Stimulated activated CD8-positive, alpha-beta memory T cell treated with anti-CD3 and anti-CD28 coated beads, Interleukin-2, amount 100 ng/mL, for 48 hours (primary cell): ENCODE results near the gene PICK1.
"Not testable (repeated sequence)": the region's sequence is repeated elsewhere in the genome, so short reads cannot be mapped to it uniquely, and the experiment has no call there.

ENCODE experiments used
- DNase-seq, 2 donors: peaks; one replicate each; pipeline ENCODE4 v3.0.0-alpha.2; 2020; ENCODE audit warnings: low read depth in 2 of 2

Gene PICK1

GRCh38 chr22:38074181-38075104 is 17.2 kb downstream of the PICK1 start:
- no peak for DNase-seq

GRCh38 chr22:38075105-38075825 is 18.1 kb downstream of the PICK1 start:
- DNase-seq, result no peak

DNA sequence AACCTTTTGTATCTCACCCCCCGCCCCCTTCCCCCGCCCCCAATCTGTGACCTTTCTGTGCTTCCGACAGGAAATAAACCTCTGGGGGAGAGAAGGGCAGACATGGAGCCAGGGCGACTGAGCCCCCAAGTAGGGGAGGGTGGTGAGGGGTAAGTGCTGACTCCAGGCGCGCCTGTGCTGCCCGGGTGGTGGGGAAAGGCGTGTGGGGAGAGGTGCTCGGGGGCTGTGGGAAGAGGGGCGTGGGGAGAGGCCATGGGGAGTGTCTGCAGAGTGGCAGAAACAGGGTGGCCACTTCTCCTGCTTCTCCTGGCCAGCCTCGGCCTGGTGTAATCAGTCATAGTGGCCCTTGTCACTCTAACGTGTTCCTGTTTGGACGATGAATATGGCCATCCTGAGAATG is 18.8 kb downstream of the PICK1 start:
- DNase-seq, result no peak

DNA sequence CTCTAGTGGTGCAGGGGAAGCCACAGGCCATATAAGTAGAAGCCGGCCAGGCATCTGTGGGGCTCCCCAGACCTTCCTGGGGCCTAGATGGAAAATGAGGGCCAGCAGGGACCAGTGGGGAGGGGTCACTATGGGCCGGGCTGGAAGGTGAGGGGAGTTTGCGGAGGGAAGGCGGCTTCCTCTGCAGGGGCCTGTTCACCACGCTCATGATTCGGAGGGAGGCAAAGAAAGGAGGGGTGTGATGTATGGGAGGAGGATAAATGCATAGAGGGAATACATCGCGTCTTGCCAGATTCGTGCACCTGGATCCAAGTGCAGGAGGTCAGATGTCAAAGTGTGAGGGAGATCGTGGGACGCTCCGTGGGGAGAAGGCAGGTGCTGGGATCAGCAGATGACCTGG is 19.9 kb downstream of the PICK1 start:
- DNase-seq, result no peak

DNA sequence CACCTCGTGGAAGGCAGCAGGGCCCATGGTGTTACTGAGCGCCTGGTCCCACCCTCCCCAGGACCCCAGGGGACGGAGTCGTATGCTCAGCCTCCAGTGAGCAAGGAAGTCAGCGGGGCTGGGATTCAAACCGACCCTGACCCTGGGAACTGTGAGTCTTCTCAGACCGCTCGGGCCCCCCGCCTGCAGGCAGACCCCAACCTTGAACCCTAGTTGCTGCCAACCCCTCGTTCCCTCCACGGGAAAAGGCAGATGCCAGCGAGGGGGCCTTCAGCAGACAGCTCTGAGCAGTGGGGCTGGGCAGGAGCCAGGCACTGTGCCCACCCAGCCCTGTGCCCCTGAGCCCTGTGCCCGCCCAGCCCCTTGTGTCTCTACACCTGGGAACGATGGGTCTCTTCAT is 20.4 kb downstream of the PICK1 start:
- DNase-seq, result no peak

DNA sequence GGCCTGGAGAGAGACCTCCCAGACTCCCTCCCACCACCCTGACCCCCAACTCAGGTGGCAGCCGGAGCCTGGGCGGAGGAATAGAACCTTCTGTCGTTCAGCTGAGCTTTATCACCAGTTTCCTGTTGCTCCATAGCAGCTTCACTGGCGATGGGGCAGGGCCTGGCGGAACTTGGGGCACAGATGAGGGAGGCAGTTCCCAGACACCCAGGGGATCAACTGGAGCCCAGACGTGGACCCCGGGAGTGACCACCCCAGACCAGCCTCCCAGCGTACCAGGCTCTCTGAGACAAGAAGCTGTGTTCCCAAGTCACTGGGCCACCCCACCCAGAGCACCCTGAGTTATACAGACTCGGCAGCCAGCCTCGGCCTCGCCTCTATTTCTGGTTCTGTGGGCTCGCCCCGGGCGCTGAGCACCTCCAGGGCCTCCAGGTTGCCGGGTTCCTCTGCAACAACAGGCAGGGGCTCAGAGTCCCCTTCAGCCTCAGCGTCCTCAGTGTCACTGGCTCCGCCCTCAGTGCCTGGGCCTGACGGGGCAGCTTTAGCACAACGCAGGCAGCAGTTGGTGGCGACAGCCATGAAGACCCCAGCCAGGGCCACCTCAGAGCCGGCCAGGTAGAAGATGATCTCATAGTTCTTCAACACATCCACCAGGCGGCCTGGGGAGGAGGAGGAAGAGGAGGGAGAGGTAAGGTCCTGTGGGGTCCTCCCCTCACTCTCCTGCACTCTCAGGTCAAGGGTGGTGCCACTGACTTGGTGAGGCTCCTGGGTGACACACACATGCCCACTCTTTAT is 21.0 kb downstream of the PICK1 start:
- no peak for DNase-seq

DNA sequence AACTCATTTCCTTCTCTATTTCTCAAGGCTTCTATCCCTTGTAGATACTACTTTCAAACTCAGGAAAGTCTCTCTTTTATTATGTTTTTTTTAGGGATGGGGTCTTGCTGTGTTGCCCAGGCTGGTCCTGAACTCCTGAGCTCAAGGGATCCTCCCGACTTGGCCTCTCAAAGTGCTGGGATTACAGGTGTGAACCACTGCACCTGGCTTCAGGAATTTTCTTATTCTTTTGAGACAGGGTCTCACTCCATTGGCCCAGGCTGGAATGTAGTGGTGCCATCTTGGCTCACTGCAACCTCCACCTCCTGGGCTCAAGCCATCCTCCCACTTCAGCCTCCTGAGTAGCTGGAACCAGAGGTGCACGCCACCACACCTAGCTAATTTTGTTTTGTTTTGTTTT is 22.0 kb downstream of the PICK1 start:
- DNase-seq, result not testable (repeated sequence)

DNA sequence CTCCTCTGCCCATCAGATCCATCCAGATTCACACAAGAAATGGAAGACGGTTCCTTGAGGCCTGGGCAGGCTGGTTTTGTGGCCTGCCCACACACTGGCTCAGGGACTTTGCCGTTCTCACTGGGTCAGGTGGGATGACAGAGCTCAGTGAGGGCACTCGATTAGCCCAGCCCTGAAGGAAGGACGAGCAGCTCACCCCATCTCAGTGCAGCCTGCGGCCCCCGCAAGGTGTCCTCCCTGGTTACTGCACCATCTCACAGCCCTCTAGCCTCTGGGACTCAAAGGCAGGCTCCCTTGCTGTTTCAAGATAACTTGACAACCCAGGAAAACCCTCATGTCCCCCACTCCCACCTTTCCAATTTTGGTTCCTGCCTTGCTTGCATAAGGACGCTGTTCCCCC is 22.6 kb downstream of the PICK1 start:
- DNase-seq, result no peak

DNA sequence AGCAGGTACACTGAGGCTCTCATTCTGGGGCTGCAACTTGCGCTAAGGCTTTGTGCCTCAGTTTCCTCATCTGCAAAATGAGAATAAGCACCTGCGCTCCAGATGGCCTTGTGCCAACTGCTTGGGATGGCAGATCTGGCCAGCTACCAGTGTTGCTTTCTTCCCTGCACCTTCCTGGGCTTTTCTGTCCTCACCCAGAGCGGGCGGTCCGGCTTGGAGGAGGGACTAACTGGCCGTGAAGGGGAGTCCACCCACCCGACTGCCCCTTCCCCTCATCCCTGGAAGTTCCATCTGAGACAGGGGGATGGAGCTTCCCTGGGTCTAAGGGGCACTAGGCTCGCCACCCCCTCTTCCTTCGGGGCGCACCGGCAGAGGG is 23.3 kb downstream of the PICK1 start:
- no peak for DNase-seq

DNA sequence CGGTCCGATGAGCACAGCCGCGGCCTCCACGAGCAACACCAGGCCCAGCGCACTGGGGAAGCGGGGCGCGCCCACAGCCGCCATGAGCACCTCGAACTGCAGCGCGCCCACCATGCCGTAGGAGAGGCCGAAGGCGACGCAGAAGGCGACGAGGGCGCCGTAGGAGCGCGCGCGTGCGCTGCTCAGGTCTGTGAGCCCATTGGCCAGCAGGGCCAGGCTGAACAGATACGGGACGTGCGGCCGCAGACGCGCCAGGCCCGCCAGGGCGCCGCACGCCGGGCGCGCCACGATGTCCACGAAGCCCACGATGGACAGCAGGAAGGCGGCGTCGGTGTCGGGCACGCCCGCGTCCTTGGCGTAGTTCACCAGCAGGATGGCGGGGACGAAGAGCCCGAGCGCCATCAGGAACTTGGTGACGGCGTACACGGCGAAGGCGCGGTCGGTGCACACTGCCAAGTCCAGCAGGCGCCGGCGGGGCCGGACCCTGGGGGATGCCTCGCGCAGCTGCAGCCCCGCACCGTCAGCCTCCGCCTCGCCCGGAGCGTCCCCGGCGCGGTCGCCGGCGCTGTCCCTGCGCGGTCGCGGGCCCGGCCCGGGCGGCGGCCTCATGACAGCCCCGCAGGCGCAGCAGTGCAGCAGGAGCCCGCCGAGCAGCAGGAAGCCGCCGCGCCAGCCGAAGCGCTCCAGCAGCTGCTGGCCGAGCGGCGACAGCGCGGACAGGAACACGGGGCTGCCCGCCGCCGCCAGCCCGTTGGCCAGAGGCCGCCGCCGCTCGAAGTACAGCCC is 23.8 kb downstream of the PICK1 start:
- no peak for DNase-seq

DNA sequence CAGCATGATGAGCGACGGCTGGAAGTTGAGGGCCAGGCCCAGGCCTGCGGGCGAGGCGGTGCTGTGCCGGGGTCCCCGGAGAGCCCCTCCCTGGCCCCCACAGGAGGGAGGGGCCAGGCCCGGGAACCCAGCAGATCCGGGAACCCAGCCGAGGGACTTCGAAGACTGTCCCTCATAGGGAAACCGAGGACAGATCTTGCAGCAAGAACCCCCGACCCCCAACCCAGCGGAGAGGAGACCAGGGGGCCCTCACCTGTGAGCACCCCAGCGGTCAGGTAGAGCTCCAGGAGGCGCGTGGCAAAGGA is 24.4 kb downstream of the PICK1 start:
- no peak for DNase-seq

DNA sequence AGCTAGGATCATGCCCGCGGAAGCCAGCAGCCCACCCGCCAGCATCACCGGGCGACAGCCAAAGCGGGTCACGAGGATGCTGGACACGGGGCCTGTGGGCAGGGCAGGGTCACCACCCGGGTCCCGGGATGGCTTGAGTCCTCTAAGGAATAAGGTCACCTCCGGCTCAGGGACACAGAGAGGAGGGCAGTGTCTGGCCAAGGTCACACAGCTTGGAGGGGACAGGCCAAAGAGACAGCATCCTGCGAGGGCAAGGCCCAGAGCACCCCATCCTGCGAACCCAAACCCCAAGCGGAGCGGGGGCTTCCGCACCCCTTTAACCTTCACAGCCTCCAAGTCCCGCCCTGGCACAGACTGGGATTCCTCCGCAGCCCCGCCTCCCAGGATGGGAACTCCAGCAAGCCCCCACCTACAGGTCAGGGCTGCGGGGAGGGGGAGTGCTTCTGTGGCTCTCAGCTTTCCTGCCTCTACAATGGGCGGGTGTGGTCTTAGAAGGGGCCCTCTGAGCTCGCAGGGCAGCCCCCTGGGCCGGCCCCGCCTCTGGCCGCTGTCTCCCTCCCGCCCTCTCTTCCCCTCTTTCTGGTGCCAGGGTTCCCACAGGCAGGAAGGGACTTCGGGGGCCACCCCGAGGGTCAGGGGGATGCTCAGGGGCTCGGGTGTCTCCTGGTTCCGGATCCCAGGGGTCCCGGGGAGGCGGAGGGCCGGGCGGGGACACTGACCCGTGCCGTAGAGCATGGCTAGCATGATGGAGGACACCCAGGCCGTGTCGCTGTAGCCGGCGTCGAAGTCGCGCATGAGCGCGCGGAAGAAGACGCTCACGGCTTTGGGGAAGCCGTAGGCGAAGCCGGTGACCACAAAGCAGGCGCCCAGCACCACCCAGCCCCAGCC is 25.0 kb downstream of the PICK1 start:
- DNase-seq, result peak in 1 of 2 donors; percentile 9

- no peak for DNase-seq
These were observed 25.9 kb downstream of the PICK1 start for GRCh38 chr22:38082986-38083710.

- DNase-seq, result no peak
These were observed 26.9 kb downstream of the PICK1 start, which contains the start of gene SLC16A8 for GRCh38 chr22:38083931-38084631. TSS of gene SLC16A8 (minus strand) at chr22:38084184. CDS start at chr22:38082873, 1,311 bp downstream.

DNA sequence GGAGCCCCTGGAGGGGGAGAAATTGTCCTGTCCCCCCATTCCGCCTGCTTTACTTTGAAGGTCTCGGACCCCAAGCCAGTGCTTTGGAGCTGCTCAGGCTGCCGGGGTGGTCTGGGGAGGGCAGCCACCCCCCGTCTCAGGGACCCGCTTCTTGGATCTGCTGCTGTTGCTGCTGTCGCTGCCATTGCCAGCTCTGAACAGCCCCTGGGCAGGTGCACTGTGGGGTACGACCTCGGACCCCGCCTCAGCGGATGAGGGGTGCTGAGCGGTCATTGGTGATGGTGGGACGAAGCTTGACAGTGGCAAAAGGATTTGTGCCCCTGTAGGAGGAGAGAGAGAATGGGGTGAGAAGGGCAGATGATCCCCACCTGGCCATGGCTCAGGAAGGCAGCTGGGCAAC is 27.9 kb downstream of the PICK1 start:
- DNase-seq, result no peak

GRCh38 chr22:38085501-38085900 is 28.3 kb downstream of the PICK1 start:
- DNase-seq, result no peak

DNA sequence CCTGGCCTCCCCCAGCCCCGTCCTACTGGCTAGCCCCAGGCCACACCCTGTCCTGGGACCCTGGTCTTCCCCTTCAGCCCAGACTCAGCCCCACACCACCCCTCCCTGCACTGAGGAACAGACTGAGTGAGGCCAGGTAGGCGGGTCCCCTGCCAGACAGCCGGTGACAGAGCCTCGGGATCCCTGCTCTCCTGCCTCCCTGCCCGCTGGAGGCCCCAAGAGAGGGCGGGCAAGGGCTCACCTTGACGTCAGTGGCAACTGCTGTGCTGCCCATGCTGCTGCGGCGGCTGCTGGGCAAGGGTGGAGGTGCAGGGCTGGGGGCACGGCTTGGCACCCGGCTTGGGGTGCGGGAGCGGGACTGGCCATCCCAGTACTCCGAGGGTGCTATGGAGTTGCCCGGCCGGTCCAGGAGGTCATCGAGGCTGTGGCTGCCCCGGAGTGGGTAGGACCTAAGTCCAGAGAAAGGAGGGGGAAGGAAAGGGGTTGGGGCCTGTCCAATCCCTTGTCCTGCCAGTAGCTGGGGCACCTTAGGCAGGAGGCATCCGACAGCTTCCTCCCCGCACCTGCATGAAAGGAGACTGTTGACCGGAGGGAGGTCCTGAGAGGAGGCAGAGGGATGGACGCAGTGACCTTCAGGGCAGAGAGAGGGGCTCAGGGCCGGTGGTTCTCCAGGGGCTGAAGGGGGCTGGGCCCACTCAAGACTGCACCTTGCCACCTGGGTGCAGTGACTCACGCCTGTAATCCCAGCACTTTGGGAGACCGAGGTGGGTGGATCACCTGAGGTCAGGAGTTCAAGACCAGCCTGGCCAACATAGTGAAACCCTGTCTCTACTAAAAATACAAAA is 29.0 kb downstream of the PICK1 start:
- DNase-seq, result no peak

- no peak for DNase-seq
These were observed 29.7 kb downstream of the PICK1 start for GRCh38 chr22:38086942-38087341.
